Endothelial cell of umbilical vein (primary cell): ENCODE data around the gene STX16. TPM values are rescaled to one million over a fixed set of nuclear protein-coding genes. Genes with fewer than 3 reads are reported as not detected.
A peak's percentile ranks its signal among the peaks of the same experiment; 100 is the strongest.

Source experiments
- BruUV-seq: library from RNA; stranded (reverse); fragments of 400-500 nt; replicated peaks from 2 replicates; lab custom pipeline; 2021; lab: Mats Ljungman, UMichigan
- CTCF ChIA-PET: fragments of 300-600, 350-600 bp; sonication (Branson Sonifier 250); formaldehyde crosslinking; loops from one replicate; lab custom pipeline; 2021; ENCODE audit warnings: antibody characterized with exemption, inconsistent platforms; lab: Charles Lee
- POLR2A ChIA-PET: fragments of 300-600, 350-600 bp; sonication (Branson Sonifier 250); formaldehyde crosslinking; loops from one replicate; lab custom pipeline; 2021; ENCODE audit warnings: antibody characterized with exemption, inconsistent platforms; lab: Charles Lee
- DNase-seq: peaks from one replicate; pipeline ENCODE4 v3.0.0-alpha.2; 2011; ENCODE audit warnings: low read depth, low spot score
- FAIRE-seq: peaks from 2 replicates; lab custom pipeline; 2011; peaks lifted over from hg19 to GRCh38; lab: Jason Lieb, UNC
- H2AFZ ChIP-seq: 2 replicates; pipeline ENCODE4 v1.6.0; 2012; ENCODE audit warnings: low read depth, low read length, control low read depth, inconsistent platforms
- H3K27ac ChIP-seq: 2 replicates; pipeline ENCODE4 v1.5.1; 2011; ENCODE audit warnings: low read depth, mild to moderate bottlenecking, control low read depth, low read length, moderate library complexity; ENCODE audit not compliant: insufficient read depth
- H3K27me3 ChIP-seq, 2 experiments: 2 replicates each; pipeline versions ENCODE4 v1.6.0 to v1.6.1; 2011; ENCODE audit warnings: low read length in 2 of 2, mixed read lengths in 1 of 2; ENCODE audit not compliant: control insufficient read depth in 2 of 2, insufficient read depth in 2 of 2
- H3K36me3 ChIP-seq, 2 experiments: 2 replicates in 1 of 2; 3 replicates in 1 of 2; pipeline ENCODE4 v1.5.1; 2011; ENCODE audit warnings: low read length in 2 of 2, mild to moderate bottlenecking in 1 of 2, moderate library complexity in 1 of 2; ENCODE audit not compliant: control insufficient read depth in 2 of 2, insufficient read depth in 2 of 2; ENCODE audit errors: extremely low read depth in 1 of 2
- H3K4me1 ChIP-seq: 3 replicates; pipeline ENCODE4 v1.5.1; 2011; ENCODE audit warnings: mild to moderate bottlenecking, low read length; ENCODE audit not compliant: control insufficient read depth, insufficient read depth; ENCODE audit errors: extremely low read depth
- H3K4me2 ChIP-seq: 2 replicates; pipeline ENCODE4 v1.6.1; 2011; ENCODE audit warnings: low read length, control low read depth, mixed read lengths; ENCODE audit not compliant: insufficient read depth
- H3K4me3 ChIP-seq, 3 experiments: fragments of 200-600 bp in 1 of 3; sonication (generic), shearing (Covaris generic) in 1 of 3; replicated peaks in 1 of 3; 2 replicates each; pipeline ENCODE4 v1.5.1; 2011 to 2016; ENCODE audit warnings: control low read depth in 3 of 3, low read length in 3 of 3, mild to moderate bottlenecking in 2 of 3, inconsistent platforms in 1 of 3, low read depth in 1 of 3, moderate library complexity in 1 of 3; ENCODE audit not compliant: insufficient read depth in 1 of 3
- H3K79me2 ChIP-seq: 2 replicates; pipeline ENCODE4 v1.6.0; 2012; ENCODE audit warnings: low read length, inconsistent platforms; ENCODE audit not compliant: control insufficient read depth, insufficient read depth
- H3K9ac ChIP-seq: replicated peaks from 2 replicates; pipeline ENCODE3; 2011; ENCODE audit warnings: low read length, control low read depth; ENCODE audit not compliant: insufficient read depth; ENCODE audit errors: extremely low read depth
- H3K9me1 ChIP-seq: replicated peaks from 3 replicates; pipeline ENCODE4 v1.6.0; 2011; ENCODE audit warnings: mild to moderate bottlenecking, low read length; ENCODE audit not compliant: control insufficient read depth, insufficient read depth; ENCODE audit errors: extremely low read depth
- H3K9me3 ChIP-seq: replicated peaks from 2 replicates; pipeline ENCODE4 v1.5.1; 2012; ENCODE audit warnings: low read length, inconsistent platforms; ENCODE audit not compliant: control insufficient read depth, insufficient read depth
- H4K20me1 ChIP-seq: replicated peaks from 2 replicates; pipeline ENCODE3; 2011; ENCODE audit warnings: mild to moderate bottlenecking, low read length; ENCODE audit not compliant: control insufficient read depth, insufficient read depth; ENCODE audit errors: extremely low read depth
- EZH2 ChIP-seq: IDR thresholded peaks from 2 replicates; pipeline ENCODE4 v1.6.1; 2012; ENCODE audit warnings: borderline replicate concordance, low read depth, mild to moderate bottlenecking, moderate library complexity, low read length, inconsistent platforms; ENCODE audit not compliant: severe bottlenecking
- FOS ChIP-seq: IDR thresholded peaks from 2 replicates; pipeline ENCODE4 v1.6.1; 2011; ENCODE audit warnings: mild to moderate bottlenecking, low read length, moderate library complexity, borderline replicate concordance; ENCODE audit not compliant: insufficient read depth
- GATA2 ChIP-seq: IDR thresholded peaks from 2 replicates; pipeline ENCODE4 v1.7.0; 2011; ENCODE audit warnings: low read depth, mild to moderate bottlenecking, moderate library complexity, mixed read lengths, low read length; ENCODE audit not compliant: insufficient read length, insufficient read depth
- JUN ChIP-seq: IDR thresholded peaks from 2 replicates; pipeline ENCODE4 v1.6.1; 2011; ENCODE audit warnings: borderline replicate concordance, low read depth; ENCODE audit not compliant: insufficient read length, insufficient read depth
- MYC ChIP-seq: IDR thresholded peaks from one replicate; pipeline ENCODE4 v1.6.1; 2011; ENCODE audit warnings: mild to moderate bottlenecking, low read depth, low read length
- POLR2A ChIP-seq: IDR thresholded peaks from 2 replicates; pipeline ENCODE4 v1.6.1; 2012; ENCODE audit warnings: low read depth, mild to moderate bottlenecking, control low read depth, low read length
- POLR2AphosphoS5 ChIP-seq: IDR thresholded peaks from 2 replicates; pipeline ENCODE4 v1.6.1; 2012; ENCODE audit warnings: low read depth, mild to moderate bottlenecking, control low read depth, low read length, moderate library complexity; ENCODE audit not compliant: insufficient read depth
- dilution Hi-C: fragments of 300-500 bp; cut with MboI; formaldehyde crosslinking; loops from one replicate; pipeline ENCODE4 v1.15.0; 2019; ENCODE audit warnings: low sequenced_read_pairs; ENCODE audit not compliant: extremely low pct_ligation_motif_present
- intact Hi-C: fragments of 100-400 bp; cut with micrococcal nuclease; formaldehyde crosslinking; loops from one replicate; pipeline ENCODE4 v1.10.0; 2022
- polyA plus RNA-seq, 4 experiments: library from polyadenylated mRNA; depleted of rRNA in 3 of 4; stranded (reverse) in 3 of 4; unstranded in 1 of 4; fragments of >200 nt; gene quantifications; 2 replicates each; pipeline versions ENCODE4 v1.2.1 to v1.2.3, GENCODE V29; 2011 to 2012; ENCODE audit warnings: missing spikeins in 1 of 4
- total RNA-seq: library from RNA; stranded (reverse); gene quantifications from 2 replicates; pipeline ENCODE4 v1.2.3, GENCODE V29; 2021
- TF ChIP-seq, protein P1 (sequence below), 2 donors: IDR thresholded peaks; 1 replicate in 1 of 2; 2 replicates in 1 of 2; pipeline ENCODE4 v1.5.1; 2011; ENCODE audit warnings: low read length in 2 of 2, mild to moderate bottlenecking in 2 of 2, moderate library complexity in 2 of 2, control low read depth in 1 of 2, inconsistent platforms in 1 of 2, low read depth in 1 of 2; ENCODE audit not compliant: insufficient read depth in 1 of 2; ENCODE audit errors: extremely low read depth in 1 of 2
- TF ChIP-seq, protein P2 (sequence below): IDR thresholded peaks from 2 replicates; pipeline ENCODE4 v1.6.1; 2011; ENCODE audit not compliant: insufficient read depth, insufficient read length

The STX16 gene
- total and polyA plus RNA-seq, 2 donors (not counting 3 experiments of a cell fraction or from before 2014, with no cell fraction given): 43.1 to 63.5 TPM

DNA sequence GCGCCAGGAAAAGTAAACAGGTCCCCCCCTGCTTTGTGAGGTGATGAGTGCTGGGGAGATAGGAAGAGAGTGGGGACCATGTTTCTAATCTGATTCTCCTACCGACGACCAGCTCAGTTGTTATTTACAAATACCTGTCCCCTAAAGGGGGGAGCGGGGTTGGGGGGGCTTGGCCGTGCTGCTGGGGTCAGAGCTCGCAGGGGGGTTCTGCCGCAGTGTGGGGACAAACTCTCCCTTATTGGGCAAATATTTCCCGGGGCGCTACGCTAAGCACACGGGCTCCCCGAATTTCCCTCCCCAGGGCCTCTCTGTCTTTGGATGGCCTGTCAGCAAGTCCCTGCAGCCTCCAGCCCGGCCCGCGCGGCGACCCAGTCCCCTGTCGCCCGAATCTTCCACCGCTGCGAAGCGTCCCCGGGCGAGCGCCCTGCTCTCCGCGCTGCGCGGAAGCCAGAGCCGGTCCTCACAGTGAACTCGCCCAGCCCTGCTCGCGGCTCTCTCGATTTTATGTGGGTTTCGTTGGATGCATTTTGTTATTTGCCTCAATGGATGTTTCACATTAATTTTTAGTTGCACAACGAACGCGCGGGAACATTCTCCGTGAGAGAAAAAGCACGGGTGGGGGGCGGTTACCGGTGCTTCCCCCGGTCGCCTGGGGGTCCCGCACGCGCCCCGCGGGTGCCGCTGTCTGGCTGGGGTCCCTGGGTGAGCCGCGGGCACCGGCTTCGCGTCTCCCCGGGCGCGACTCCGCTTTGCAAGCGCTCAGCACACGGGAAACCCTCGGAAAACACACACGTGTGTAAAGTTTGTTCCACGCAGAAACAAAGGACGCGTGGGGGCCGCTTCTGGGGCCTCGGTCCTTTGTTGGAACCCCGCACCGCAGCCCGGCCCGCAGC, 1.5 kb upstream of the STX16 start:
- CTCF ChIA-PET: interaction anchor here (1.0 to 3.5 kb wide), 8 partner anchors 10 to 410 kb away, joined by 3 to 71 read pairs (median 6); no protein-coding TSS in a partner anchor
- H3K4me3 ChIP-seq: peak overlapping the region in 2 of 3 experiments; percentile 86 to 93
- H2AFZ ChIP-seq: peak overlapping the region; percentile 93
- H3K4me1 ChIP-seq: peaks cover 36% of the 10 kb centered on the region
- DNase-seq: no peak
- no peaks in the 10 kb centered on the region for H3K9me3 ChIP-seq
- dilution Hi-C loops: loop anchor here (25.0 kb wide), 1 partner anchor 412 kb away; the partner anchor contains the start of gene ANKRD60
- peak overlapping the region; percentile 81 for H3K27ac ChIP-seq
- H3K36me3 ChIP-seq: no peaks in the 10 kb centered on the region
- H3K4me2 ChIP-seq: peak overlapping the region; percentile 97
- peak overlapping the region; percentile 96 for H3K9ac ChIP-seq
- no peaks in the 10 kb centered on the region for H3K9me1 ChIP-seq
- H4K20me1 ChIP-seq: no peaks in the 10 kb centered on the region
- intact Hi-C loops: loop anchor here (1.0 to 10.0 kb wide), 5 partner anchors 97 to 365 kb away; partner anchors contain the start of genes GNAS, GNAS-AS1 and TUBB1
- peaks cover 35% of the 10 kb centered on the region for H3K79me2 ChIP-seq
- H3K27me3 ChIP-seq: no peaks in the 10 kb centered on the region
- no TSS peak for BruUV-seq
- TF ChIP-seq, protein P1, sequence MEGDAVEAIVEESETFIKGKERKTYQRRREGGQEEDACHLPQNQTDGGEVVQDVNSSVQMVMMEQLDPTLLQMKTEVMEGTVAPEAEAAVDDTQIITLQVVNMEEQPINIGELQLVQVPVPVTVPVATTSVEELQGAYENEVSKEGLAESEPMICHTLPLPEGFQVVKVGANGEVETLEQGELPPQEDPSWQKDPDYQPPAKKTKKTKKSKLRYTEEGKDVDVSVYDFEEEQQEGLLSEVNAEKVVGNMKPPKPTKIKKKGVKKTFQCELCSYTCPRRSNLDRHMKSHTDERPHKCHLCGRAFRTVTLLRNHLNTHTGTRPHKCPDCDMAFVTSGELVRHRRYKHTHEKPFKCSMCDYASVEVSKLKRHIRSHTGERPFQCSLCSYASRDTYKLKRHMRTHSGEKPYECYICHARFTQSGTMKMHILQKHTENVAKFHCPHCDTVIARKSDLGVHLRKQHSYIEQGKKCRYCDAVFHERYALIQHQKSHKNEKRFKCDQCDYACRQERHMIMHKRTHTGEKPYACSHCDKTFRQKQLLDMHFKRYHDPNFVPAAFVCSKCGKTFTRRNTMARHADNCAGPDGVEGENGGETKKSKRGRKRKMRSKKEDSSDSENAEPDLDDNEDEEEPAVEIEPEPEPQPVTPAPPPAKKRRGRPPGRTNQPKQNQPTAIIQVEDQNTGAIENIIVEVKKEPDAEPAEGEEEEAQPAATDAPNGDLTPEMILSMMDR (IDR thresholded peaks at IDR 0.05; ENCODE audit: extremely low read depth in 1 of 2, insufficient read depth in 1 of 2, low read depth in 1 of 2, low read length in 2 of 2): no peak
- TF ChIP-seq, protein P2, sequence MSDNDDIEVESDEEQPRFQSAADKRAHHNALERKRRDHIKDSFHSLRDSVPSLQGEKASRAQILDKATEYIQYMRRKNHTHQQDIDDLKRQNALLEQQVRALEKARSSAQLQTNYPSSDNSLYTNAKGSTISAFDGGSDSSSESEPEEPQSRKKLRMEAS: no peak
- no peak for TF ChIP-seq MYC
- no peak for TF ChIP-seq JUN
- TF ChIP-seq GATA2: no peak
- no peak for TF ChIP-seq EZH2
- TF ChIP-seq FOS: no peak
- TF ChIP-seq POLR2AphosphoS5: no peak
- no peak for TF ChIP-seq POLR2A
- no peak for FAIRE-seq
- POLR2A ChIA-PET: interaction anchor here (0.6 kb wide), 1 partner anchor 1290 kb away, joined by 3 read pairs; the partner anchor contains the start of genes FAM217B and PPP1R3D
